ENCODE data around the gene AGMO.

Gene AGMO

DNA sequence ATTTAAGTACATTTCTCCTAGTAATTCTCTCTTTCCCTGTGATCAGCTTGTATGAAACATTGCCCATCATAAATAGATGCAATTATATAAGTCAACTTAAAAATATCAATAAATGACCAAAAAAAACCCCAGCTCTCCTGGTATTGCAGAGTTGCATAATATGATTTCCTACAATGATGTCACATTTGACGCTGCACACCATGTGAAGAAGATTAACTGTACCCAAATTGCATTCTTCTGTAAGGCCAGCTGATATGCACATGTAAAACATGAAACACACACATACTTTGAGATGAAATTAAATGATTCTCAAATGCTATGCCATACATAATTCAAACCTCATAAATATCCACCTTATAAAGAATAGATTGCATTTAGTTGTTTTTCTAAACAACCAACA lies 115.5 kb downstream of the AGMO start:
- H2AFZ ChIP-seq (ENCODE audit: low read depth, low read length, severe bottlenecking), result no peak overlapping the region
- no peak overlapping the region for H3K27ac ChIP-seq (ENCODE audit: low read depth, low read length)
- no peaks in the 10 kb centered on the region for H3K79me2 ChIP-seq (ENCODE audit: insufficient read depth, low read length)
- no peaks in the 10 kb centered on the region for H4K20me1 ChIP-seq (ENCODE audit: low read depth, low read length)
- no peaks in the 10 kb centered on the region for H3K9me3 ChIP-seq (ENCODE audit: insufficient read depth, low read length)
- H3K9me2 ChIP-seq (replicated peaks; ENCODE audit: insufficient read depth, low read length), result no peaks in the 10 kb centered on the region
- no peak overlapping the region for H3K4me3 ChIP-seq (ENCODE audit: insufficient read depth, low read length, poor library complexity, severe bottlenecking)
- H3F3A ChIP-seq (ENCODE audit: insufficient read depth), result no peaks in the 10 kb centered on the region
- H3K4me2 ChIP-seq (ENCODE audit: low read depth, low read length, poor library complexity, severe bottlenecking), result no peak overlapping the region
- TF ChIP-seq, protein P1, sequence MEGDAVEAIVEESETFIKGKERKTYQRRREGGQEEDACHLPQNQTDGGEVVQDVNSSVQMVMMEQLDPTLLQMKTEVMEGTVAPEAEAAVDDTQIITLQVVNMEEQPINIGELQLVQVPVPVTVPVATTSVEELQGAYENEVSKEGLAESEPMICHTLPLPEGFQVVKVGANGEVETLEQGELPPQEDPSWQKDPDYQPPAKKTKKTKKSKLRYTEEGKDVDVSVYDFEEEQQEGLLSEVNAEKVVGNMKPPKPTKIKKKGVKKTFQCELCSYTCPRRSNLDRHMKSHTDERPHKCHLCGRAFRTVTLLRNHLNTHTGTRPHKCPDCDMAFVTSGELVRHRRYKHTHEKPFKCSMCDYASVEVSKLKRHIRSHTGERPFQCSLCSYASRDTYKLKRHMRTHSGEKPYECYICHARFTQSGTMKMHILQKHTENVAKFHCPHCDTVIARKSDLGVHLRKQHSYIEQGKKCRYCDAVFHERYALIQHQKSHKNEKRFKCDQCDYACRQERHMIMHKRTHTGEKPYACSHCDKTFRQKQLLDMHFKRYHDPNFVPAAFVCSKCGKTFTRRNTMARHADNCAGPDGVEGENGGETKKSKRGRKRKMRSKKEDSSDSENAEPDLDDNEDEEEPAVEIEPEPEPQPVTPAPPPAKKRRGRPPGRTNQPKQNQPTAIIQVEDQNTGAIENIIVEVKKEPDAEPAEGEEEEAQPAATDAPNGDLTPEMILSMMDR (IDR thresholded peaks at IDR 0.05; ENCODE audit: insufficient read depth, low read length, poor library complexity, severe bottlenecking), result no peak
- no peak for TF ChIP-seq EZH2phosphoT487 (conservative IDR thresholded peaks at IDR 0.05; ENCODE audit: low read length)
- H3K9ac ChIP-seq (ENCODE audit: low read length), result no peak overlapping the region
- H3K27me3 ChIP-seq (ENCODE audit: low read length), result no peaks in the 10 kb centered on the region
- no peaks in the 10 kb centered on the region for H3K36me3 ChIP-seq (ENCODE audit: low read length)

GRCh38 chr7:15441915-15442314 lies 119.9 kb downstream of the AGMO start:
- Histone ChIP-seq H3K27ac (ENCODE audit: low read depth, low read length) (no peak overlapping the region), H3K9me2 (replicated peaks; ENCODE audit: insufficient read depth, low read length) (no peaks in the 10 kb centered on the region), H3K9me3 (ENCODE audit: insufficient read depth, low read length) (no peaks in the 10 kb centered on the region), H3K36me3 (ENCODE audit: low read length) (no peaks in the 10 kb centered on the region), H3K27me3 (ENCODE audit: low read length) (no peaks in the 10 kb centered on the region), H4K20me1 (ENCODE audit: low read depth, low read length) (no peaks in the 10 kb centered on the region), H3K4me2 (ENCODE audit: low read depth, low read length, poor library complexity, severe bottlenecking) (no peak overlapping the region), H3K79me2 (ENCODE audit: insufficient read depth, low read length) (no peaks in the 10 kb centered on the region), H3K4me3 (ENCODE audit: insufficient read depth, low read length, poor library complexity, severe bottlenecking) (no peak overlapping the region), H3F3A (ENCODE audit: insufficient read depth) (no peaks in the 10 kb centered on the region), H3K9ac (ENCODE audit: low read length) (no peak overlapping the region), H2AFZ (ENCODE audit: low read depth, low read length, severe bottlenecking) (no peak overlapping the region)
- TF ChIP-seq EZH2phosphoT487 (conservative IDR thresholded peaks at IDR 0.05; ENCODE audit: low read length), result no peak
- TF ChIP-seq, protein P1 (IDR thresholded peaks at IDR 0.05; ENCODE audit: insufficient read depth, low read length, poor library complexity, severe bottlenecking), result no peak

DNA sequence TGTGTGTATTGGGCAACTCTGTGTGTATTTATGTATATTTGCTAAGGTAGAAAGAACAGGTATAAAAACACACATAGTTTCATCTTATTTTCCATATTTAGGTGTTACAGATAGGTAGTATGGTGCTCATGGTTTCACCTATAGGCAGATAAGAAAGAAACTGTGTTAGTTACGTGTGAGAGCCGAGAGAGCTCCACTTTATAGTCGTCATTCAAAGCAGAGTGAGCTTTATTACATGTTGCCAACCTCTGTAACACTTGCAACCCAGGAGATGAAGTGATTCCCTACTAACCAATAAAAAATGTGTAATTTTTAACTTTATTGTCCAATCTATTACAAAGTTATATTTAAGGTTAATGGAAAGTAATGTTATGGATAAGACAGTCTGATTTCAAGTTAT lies 121.3 kb downstream of the AGMO start:
- no peaks in the 10 kb centered on the region for H3K27me3 ChIP-seq (ENCODE audit: low read length)
- H3K4me2 ChIP-seq (ENCODE audit: low read depth, low read length, poor library complexity, severe bottlenecking), result no peak overlapping the region
- H3F3A ChIP-seq (ENCODE audit: insufficient read depth), result no peaks in the 10 kb centered on the region
- H3K4me3 ChIP-seq (ENCODE audit: insufficient read depth, low read length, poor library complexity, severe bottlenecking), result no peak overlapping the region
- no peak overlapping the region for H3K27ac ChIP-seq (ENCODE audit: low read depth, low read length)
- TF ChIP-seq, protein P1 (IDR thresholded peaks at IDR 0.05; ENCODE audit: insufficient read depth, low read length, poor library complexity, severe bottlenecking), result no peak
- TF ChIP-seq EZH2phosphoT487 (conservative IDR thresholded peaks at IDR 0.05; ENCODE audit: low read length), result no peak
- H3K9me3 ChIP-seq (ENCODE audit: insufficient read depth, low read length), result no peaks in the 10 kb centered on the region
- no peaks in the 10 kb centered on the region for H3K9me2 ChIP-seq (replicated peaks; ENCODE audit: insufficient read depth, low read length)
- H4K20me1 ChIP-seq (ENCODE audit: low read depth, low read length), result no peaks in the 10 kb centered on the region
- H2AFZ ChIP-seq (ENCODE audit: low read depth, low read length, severe bottlenecking), result no peak overlapping the region
- H3K9ac ChIP-seq (ENCODE audit: low read length), result no peak overlapping the region
- no peaks in the 10 kb centered on the region for H3K36me3 ChIP-seq (ENCODE audit: low read length)
- H3K79me2 ChIP-seq (ENCODE audit: insufficient read depth, low read length), result no peaks in the 10 kb centered on the region

Data from SU-DHL-6 (cell line).